SKM-1 treated with dmso at 0.1 percent for 144 hours (cell line): ENCODE measurements around the gene CNTD1.

ENCODE experiments used
- DNase-seq: peaks from one replicate; lab custom pipeline; 2025; ENCODE audit not compliant: unreplicated experiment; lab: John Stamatoyannopoulos, UW

Gene CNTD1

GRCh38 chr17:42779304-42779935, 19.2 kb upstream of the CNTD1 start:
- no peak for DNase-seq

GRCh38 chr17:42779936-42780850, 18.5 kb upstream of the CNTD1 start, which contains the start of gene WNK4:
Gene WNK4, plus strand, starts transcription at chr17:42780610. Its CDS starts 89 bp downstream, at chr17:42780699.
- DNase-seq, result no peak

DNA sequence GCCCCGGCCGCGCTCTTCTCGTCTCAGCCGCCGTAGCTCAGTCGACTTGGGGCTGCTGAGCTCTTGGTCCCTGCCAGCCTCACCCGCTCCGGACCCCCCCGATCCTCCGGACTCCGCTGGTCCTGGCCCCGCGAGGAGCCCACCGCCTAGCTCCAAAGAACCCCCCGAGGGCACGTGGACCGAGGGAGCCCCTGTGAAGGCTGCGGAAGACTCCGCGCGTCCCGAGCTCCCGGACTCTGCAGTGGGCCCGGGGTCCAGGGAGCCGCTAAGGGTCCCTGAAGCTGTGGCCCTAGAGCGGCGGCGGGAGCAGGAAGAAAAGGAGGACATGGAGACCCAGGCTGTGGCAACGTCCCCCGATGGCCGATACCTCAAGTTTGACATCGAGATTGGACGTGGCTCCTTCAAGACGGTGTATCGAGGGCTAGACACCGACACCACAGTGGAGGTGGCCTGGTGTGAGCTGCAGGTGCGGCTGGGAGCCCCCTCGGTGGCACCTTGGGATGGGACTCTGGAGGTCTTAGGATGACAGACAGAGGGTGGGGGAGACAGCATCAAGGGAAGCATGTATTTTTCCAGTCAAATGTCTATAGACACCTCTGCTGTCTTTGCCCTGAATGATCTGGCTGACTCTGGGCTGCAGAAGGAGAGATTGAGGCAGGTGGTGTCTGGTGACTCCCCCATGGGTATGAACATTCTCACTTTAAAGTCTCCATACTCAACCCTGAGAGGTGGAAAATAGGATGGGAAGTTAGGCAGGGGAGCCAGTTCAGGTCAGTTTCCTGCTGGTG, 17.6 kb upstream of the CNTD1 start:
- DNase-seq, result no peak

- DNase-seq, result no peak
Observed at GRCh38 chr17:42781639-42782165, 17.0 kb upstream of the CNTD1 start.

DNA sequence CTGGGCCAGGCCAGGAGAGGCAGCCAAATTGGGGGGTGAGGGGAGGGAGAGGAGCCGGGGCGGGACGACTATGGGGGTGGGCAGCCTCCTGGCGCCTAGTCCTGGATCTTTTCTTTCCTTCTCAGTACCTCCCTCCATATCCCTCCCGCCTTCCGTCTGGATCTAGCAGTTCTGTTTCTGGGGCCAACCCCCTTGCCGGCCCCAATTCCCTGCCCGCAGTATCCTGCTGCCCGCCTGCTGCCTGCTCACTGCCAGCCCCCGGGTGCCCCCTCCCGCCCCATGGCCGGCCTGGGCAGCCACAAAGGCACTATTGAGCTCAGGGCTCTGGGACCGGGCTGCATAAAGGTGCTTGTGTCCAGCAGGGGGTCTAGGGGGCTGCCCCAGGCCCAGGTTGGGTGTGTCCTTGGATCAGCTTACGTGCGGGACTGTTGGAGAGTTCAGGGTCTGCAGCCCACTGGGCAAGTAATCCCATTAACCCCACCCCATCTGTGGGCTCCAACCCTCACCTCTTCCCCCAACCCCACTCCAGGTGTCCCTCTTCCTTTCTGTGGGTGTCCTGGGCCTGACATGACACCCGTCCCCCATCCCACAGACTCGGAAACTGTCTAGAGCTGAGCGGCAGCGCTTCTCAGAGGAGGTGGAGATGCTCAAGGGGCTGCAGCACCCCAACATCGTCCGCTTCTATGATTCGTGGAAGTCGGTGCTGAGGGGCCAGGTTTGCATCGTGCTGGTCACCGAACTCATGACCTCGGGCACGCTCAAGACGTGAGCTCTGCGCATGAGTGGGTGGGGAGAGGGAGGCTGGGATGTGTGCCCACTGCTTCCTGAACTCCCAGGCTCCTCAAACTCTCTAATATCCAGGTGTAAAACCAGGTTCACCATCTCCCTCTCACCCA, 16.2 kb upstream of the CNTD1 start:
- DNase-seq, result no peak

GRCh38 chr17:42783062-42783790, 15.4 kb upstream of the CNTD1 start:
- DNase-seq, result no peak

- DNase-seq, result no peak
Observed at GRCh38 chr17:42783791-42784138, 14.9 kb upstream of the CNTD1 start.

- DNase-seq, result no peak
Observed at GRCh38 chr17:42784409-42784808, 14.3 kb upstream of the CNTD1 start.

- no peak for DNase-seq
Observed at GRCh38 chr17:42784811-42785592, 13.7 kb upstream of the CNTD1 start.

DNA sequence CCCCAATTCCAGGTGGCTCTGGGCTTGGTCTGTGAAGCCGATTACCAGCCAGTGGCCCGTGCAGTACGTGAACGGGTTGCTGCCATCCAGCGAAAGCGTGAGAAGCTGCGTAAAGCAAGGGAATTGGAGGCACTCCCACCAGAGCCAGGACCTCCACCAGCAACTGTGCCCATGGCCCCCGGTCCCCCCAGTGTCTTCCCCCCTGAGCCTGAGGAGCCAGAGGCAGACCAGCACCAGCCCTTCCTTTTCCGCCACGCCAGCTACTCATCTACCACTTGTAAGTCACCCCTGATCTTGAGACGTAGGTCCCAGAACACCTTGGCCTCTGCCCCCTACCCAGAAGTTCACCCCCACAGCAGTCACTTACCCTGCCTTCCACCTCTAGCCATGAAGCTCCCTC, 11.4 kb upstream of the CNTD1 start:
- DNase-seq, result no peak

DNA sequence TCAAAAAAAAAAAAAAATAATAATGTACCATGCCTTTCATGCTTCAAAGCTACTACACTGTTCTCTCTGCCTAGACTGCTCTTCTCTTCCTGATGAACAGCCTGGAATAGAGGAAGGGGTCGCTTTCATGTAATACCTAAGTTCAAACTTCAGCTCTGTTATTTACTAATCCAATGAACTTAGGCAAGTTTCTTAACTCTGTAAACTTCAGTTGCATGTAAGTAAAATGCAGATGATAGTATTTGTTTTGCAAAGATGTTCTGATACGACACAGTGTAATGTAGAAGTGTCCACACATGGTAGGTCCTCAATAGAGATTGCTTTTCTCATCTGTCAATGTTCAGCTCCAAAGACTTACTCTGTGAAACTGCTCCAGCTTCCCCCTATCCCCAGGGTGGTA, 6.7 kb upstream of the CNTD1 start:
- DNase-seq, result no peak

- DNase-seq, result no peak
Observed at GRCh38 chr17:42792545-42792944, 6.1 kb upstream of the CNTD1 start.

- no peak for DNase-seq
Observed at GRCh38 chr17:42795061-42795460, 3.6 kb upstream of the CNTD1 start.

- DNase-seq, result no peak
Observed at GRCh38 chr17:42795465-42795864, 3.2 kb upstream of the CNTD1 start.

- DNase-seq, result no peak
Observed at GRCh38 chr17:42796066-42796758, 2.4 kb upstream of the CNTD1 start.

DNA sequence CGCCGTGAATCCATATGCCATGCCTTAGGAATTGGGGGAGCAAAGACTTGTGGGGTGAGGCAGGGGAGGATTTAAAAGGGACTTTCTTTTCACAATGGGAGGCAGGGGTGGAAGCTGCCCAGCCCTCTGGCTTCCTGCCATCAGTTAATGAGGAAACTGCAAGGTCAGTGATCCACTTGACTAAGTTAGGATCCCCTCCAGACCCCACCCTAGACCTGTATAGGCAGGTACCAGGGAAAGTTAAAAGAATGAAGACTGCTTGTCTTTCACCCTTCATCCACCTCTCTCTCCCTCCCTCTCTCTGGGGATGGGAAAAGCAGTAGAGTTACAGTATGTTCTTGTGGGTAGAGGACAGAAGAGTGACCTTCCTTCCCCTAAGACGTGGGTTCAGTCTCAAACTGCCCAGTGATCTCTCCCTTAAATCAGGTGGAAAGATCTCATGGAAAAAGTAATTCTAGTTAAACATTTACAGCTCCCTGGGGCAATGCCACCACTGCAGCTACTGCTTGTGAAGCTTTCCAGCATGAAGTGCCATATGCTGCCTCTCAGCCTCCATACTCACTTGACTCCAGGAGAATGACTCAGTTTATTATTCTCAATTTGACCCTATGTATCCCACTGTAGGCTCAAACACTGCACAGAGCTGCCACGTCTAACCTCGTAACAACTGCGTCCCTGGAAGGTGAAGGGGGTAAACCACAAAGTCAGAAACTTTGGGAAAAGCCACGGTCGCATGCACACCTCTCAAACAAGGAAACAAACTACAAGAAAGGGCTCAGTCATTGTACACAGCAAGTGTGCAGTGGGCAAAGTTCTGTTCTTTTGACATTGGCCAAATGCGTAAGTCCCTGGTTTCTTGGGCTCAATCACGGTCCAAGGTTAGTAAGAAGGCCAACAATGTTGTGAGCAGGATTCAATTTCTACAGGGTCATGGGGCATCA, 1.3 kb upstream of the CNTD1 start:
- DNase-seq, result no peak

DNA sequence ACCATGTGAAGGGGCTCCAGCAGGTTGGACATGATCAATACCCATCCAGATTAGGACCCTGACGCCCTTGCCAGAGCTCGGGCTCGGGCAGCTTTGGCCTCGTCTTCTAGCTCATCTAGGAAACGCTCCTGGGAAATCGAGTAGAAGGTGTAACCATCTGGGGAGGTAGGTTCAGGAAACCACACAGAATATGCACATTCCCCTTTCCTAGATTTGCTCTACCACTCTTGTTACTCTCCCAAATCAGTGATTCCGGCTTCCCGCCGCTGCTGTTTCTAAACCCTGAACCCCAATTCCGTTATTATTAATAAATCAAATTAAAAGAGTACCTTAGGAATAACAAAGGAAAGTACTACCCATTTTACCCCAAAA, 664 bp upstream of the CNTD1 start:
- no peak for DNase-seq
